IPS-18a (cell line): Measurements from ENCODE around the gene TRIM51G.
"Not testable (repeated sequence)": the region's sequence is repeated elsewhere in the genome, so short reads cannot be mapped to it uniquely, and the experiment has no call there.

Source experiments
- H3K27ac ChIP-seq: one replicate; pipeline ENCODE4 v1.5.1; 2013; ENCODE audit warnings: low read length
- H3K27me3 ChIP-seq: one replicate; pipeline ENCODE4 v1.6.1; 2013; ENCODE audit warnings: mild to moderate bottlenecking, low read length; ENCODE audit not compliant: control insufficient read depth, insufficient read depth
- H3K36me3 ChIP-seq: one replicate; pipeline ENCODE4 v1.6.1; 2013; ENCODE audit warnings: low read depth, low read length; ENCODE audit not compliant: control insufficient read depth
- H3K4me1 ChIP-seq: one replicate; pipeline ENCODE4 v1.6.1; 2013; ENCODE audit warnings: low read depth, low read length; ENCODE audit not compliant: control insufficient read depth
- H3K4me3 ChIP-seq: one replicate; pipeline ENCODE4 v1.5.1; 2013; ENCODE audit warnings: low read length
- H3K9ac ChIP-seq: one replicate; pipeline ENCODE4 v1.6.1; 2013; ENCODE audit warnings: mild to moderate bottlenecking, low read length, moderate library complexity
- H3K9me3 ChIP-seq: one replicate; pipeline ENCODE4 v1.6.1; 2013; ENCODE audit warnings: low read depth, low read length; ENCODE audit not compliant: control insufficient read depth

The TRIM51G gene

GRCh38 chr11:48983785-48984184 is at the start of gene TRIM51G:
TRIM51G (minus strand) TSS chr11:48983885; CDS start chr11:48981695, 2,190 bp downstream.
- H3K9ac ChIP-seq, H3K27me3 ChIP-seq, H3K4me3 ChIP-seq, H3K4me1 ChIP-seq, H3K36me3 ChIP-seq, H3K27ac ChIP-seq: not testable (repeated sequence)
- peaks cover 39% of the 10 kb centered on the region for H3K9me3 ChIP-seq

- not testable (repeated sequence) for H3K4me1 ChIP-seq, H3K9ac ChIP-seq, H3K4me3 ChIP-seq, H3K27me3 ChIP-seq, H3K36me3 ChIP-seq, H3K9me3 ChIP-seq, H3K27ac ChIP-seq
These were observed 44.8 kb upstream of the TRIM51G start, which contains the start of gene TRIM49B for GRCh38 chr11:49028523-49028922. TRIM49B (plus strand) TSS chr11:49028823; CDS start chr11:49031600, 2,777 bp downstream.

GRCh38 chr11:48968592-48968991 is 15.1 kb downstream of the TRIM51G start:
- not testable (repeated sequence) for H3K27ac ChIP-seq, H3K4me3 ChIP-seq, H3K9ac ChIP-seq, H3K27me3 ChIP-seq, H3K4me1 ChIP-seq, H3K36me3 ChIP-seq
- H3K9me3 ChIP-seq, result peaks cover 17% of the 10 kb centered on the region

- H3K9ac ChIP-seq, H3K27me3 ChIP-seq, H3K36me3 ChIP-seq, H3K27ac ChIP-seq, H3K9me3 ChIP-seq, H3K4me3 ChIP-seq, H3K4me1 ChIP-seq: not testable (repeated sequence)
These were observed 28.2 kb downstream of the TRIM51G start for GRCh38 chr11:48955315-48956049.

GRCh38 chr11:48945796-48946195 is 37.9 kb downstream of the TRIM51G start:
- not testable (repeated sequence) for H3K4me3 ChIP-seq, H3K27me3 ChIP-seq, H3K4me1 ChIP-seq, H3K27ac ChIP-seq, H3K36me3 ChIP-seq, H3K9ac ChIP-seq
- peaks cover 19% of the 10 kb centered on the region for H3K9me3 ChIP-seq
